IPS DF 6.9 (cell line): ENCODE measurements around the gene MTR.

Source experiments
- DNase-seq: peaks from one replicate; pipeline ENCODE4 v3.0.0-alpha.2; 2013; ENCODE audit warnings: low read depth, low spot score
- H3K27ac ChIP-seq: one replicate; pipeline ENCODE4 v1.5.1; 2013; ENCODE audit warnings: low read length, control low read depth
- H3K27me3 ChIP-seq: 2 replicates; pipeline ENCODE4 v1.6.1; 2013; ENCODE audit warnings: mild to moderate bottlenecking, low read length; ENCODE audit not compliant: control insufficient read depth, insufficient read depth
- H3K36me3 ChIP-seq: 2 replicates; pipeline ENCODE4 v1.6.1; 2013; ENCODE audit warnings: low read length; ENCODE audit not compliant: control insufficient read depth, insufficient read depth
- H3K4me1 ChIP-seq: 2 replicates; pipeline ENCODE4 v1.6.1; 2013; ENCODE audit warnings: low read length; ENCODE audit not compliant: control insufficient read depth, insufficient read depth
- H3K4me3 ChIP-seq: 2 replicates; pipeline ENCODE4 v1.5.1; 2013; ENCODE audit warnings: mild to moderate bottlenecking, low read length
- H3K9me3 ChIP-seq: 2 replicates; pipeline ENCODE4 v1.6.1; 2013; ENCODE audit warnings: low read length, inconsistent platforms; ENCODE audit not compliant: control insufficient read depth, insufficient read depth
- WGBS: extraction: QIAGEN DNeasy Blood & Tissue Kit; methylation state at CpG from one replicate; pipeline ENCODE4 v1.1.7; 2013; ENCODE audit warnings: mixed read lengths, missing lambda C conversion rate; ENCODE audit not compliant: insufficient read length, insufficient coverage; 5-methylcytosine and 5-hydroxymethylcytosine counted together

The MTR gene

GRCh38 chr1:236948996-236949395 lies 153.9 kb downstream of the MTR start:
- Histone ChIP-seq H3K9me3 (no peaks in the 10 kb centered on the region), H3K27me3 (no peaks in the 10 kb centered on the region), H3K36me3 (no peaks in the 10 kb centered on the region), H3K4me1 (peaks cover 2% of the 10 kb centered on the region; the same call in 1 of the 2 replicates), H3K4me3 (no peak overlapping the region), H3K27ac (no peak overlapping the region)
- DNase-seq = no peak
- no CpG with 5 or more reads among the region's 6 CpGs for WGBS

GRCh38 chr1:236950365-236950764 lies 155.3 kb downstream of the MTR start:
- no CpG with 5 or more reads among the region's 5 CpGs for WGBS
- H3K27ac ChIP-seq = no peak overlapping the region
- H3K9me3 ChIP-seq = no peaks in the 10 kb centered on the region
- no peaks in the 10 kb centered on the region for H3K36me3 ChIP-seq
- H3K4me1 ChIP-seq = peaks cover 2% of the 10 kb centered on the region; the same call in 1 of the 2 replicates
- H3K4me3 ChIP-seq = no peak overlapping the region
- DNase-seq = no peak
- no peaks in the 10 kb centered on the region for H3K27me3 ChIP-seq

- WGBS = no CpG with 5 or more reads among the region's 7 CpGs
- Histone ChIP-seq H3K4me1 (peaks cover 2% of the 10 kb centered on the region; the same call in 1 of the 2 replicates), H3K27ac (no peak overlapping the region)
These were observed 156.6 kb downstream of the MTR start for GRCh38 chr1:236951672-236952071.

GRCh38 chr1:236952246-236953003 lies 157.3 kb downstream of the MTR start:
- H3K4me3 ChIP-seq = no peak overlapping the region
- H3K27ac ChIP-seq = no peak overlapping the region
- H3K9me3 ChIP-seq = no peaks in the 10 kb centered on the region
- peaks cover 2% of the 10 kb centered on the region; the same call in 1 of the 2 replicates for H3K4me1 ChIP-seq
- no peaks in the 10 kb centered on the region for H3K27me3 ChIP-seq
- no peaks in the 10 kb centered on the region for H3K36me3 ChIP-seq
- no peak for DNase-seq
- no CpG with 5 or more reads among the region's 9 CpGs for WGBS

More at GRCh38 chr1:236951672-236952071, 156.6 kb downstream of the MTR start:
- H3K36me3 ChIP-seq = no peaks in the 10 kb centered on the region
- H3K4me3 ChIP-seq = no peak overlapping the region
- no peaks in the 10 kb centered on the region for H3K27me3 ChIP-seq
- DNase-seq = no peak
- H3K9me3 ChIP-seq = no peaks in the 10 kb centered on the region

GRCh38 chr1:236953151-236953700 lies 158.1 kb downstream of the MTR start:
- H3K27me3 ChIP-seq = no peaks in the 10 kb centered on the region
- no peak overlapping the region for H3K4me3 ChIP-seq
- WGBS = no CpG with 5 or more reads among the region's 2 CpGs
- no peak overlapping the region for H3K27ac ChIP-seq
- H3K4me1 ChIP-seq = no peaks in the 10 kb centered on the region
- no peaks in the 10 kb centered on the region for H3K9me3 ChIP-seq
- DNase-seq = no peak
- no peaks in the 10 kb centered on the region for H3K36me3 ChIP-seq
